ENCODE results near the gene CYP2F1. TPM values are rescaled to one million over a fixed set of nuclear protein-coding genes. Genes with fewer than 3 reads are reported as not detected.
"Not testable (repeated sequence)": the region's sequence is repeated elsewhere in the genome, so short reads cannot be mapped to it uniquely, and the experiment has no call there.

Gene CYP2F1
- total and polyA plus RNA-seq, 10 of the 15 experiments (the other 5 are each of a cell fraction or from before 2014, with no cell fraction given) = not detected

GRCh38 chr19:41116261-41116660 lies 2.0 kb downstream of the CYP2F1 start (continued):
- no peak for TF ChIP-seq ZBTB40 (IDR thresholded peaks at IDR 0.05; ENCODE audit: borderline replicate concordance)
- TF ChIP-seq ZBED1 (IDR thresholded peaks at IDR 0.05; ENCODE audit: borderline replicate concordance) = no peak
- no peak for TF ChIP-seq STAT3 (IDR thresholded peaks at IDR 0.05; ENCODE audit: low read depth, low read length)
- TF ChIP-seq TAF1 (IDR thresholded peaks at IDR 0.05; ENCODE audit: borderline replicate concordance, low read depth, low read length) = no peak
- TF ChIP-seq ZBTB11 (CRISPR knock-in tag; IDR thresholded peaks at IDR 0.05) = no peak
- TF ChIP-seq GABPA (IDR thresholded peaks at IDR 0.05; ENCODE audit: low read depth) = no peak

GRCh38 chr19:41120929-41121911 lies 7.0 kb downstream of the CYP2F1 start:
- BruUV-seq (replicated peaks); H3K4me1 ChIP-seq (ENCODE audit: control insufficient read depth, insufficient read depth, low read length); H3K27me3 ChIP-seq (replicated peaks in 1 of 2; ENCODE audit: control insufficient read depth in 2 of 2, insufficient read depth in 2 of 2, low read length in 1 of 2); H3K4me2 ChIP-seq (ENCODE audit: control insufficient read depth, insufficient read depth); CTCF ChIA-PET; H3K9ac ChIP-seq (ENCODE audit: control insufficient read depth, insufficient read depth, low read length); DNase-seq (ENCODE audit: low read depth, low spot score); H2AFZ ChIP-seq (ENCODE audit: control insufficient read depth, low read depth, low read length); FAIRE-seq; H3K36me3 ChIP-seq (ENCODE audit: control insufficient read depth in 2 of 2, insufficient read depth in 2 of 2, low read length in 1 of 2); SMC1A ChIA-PET (ENCODE audit: uncharacterized antibody, unreplicated experiment); H3K79me2 ChIP-seq (ENCODE audit: control insufficient read depth, insufficient read depth, low read length); H4K20me1 ChIP-seq (ENCODE audit: control insufficient read depth, insufficient read depth); H3K4me3 ChIP-seq; ATAC-seq; RAD21 ChIA-PET (ENCODE audit: unreplicated experiment); H3K27ac ChIP-seq (ENCODE audit: control insufficient read depth, insufficient read depth); in situ Hi-C loops (cut with MboI); POLR2A ChIA-PET; intact Hi-C loops (cut with micrococcal nuclease; ENCODE audit: unreplicated experiment); H3K9me3 ChIP-seq (replicated peaks; ENCODE audit: control insufficient read depth, insufficient read depth, low read length): not testable (repeated sequence)
- WGBS (ENCODE audit: insufficient coverage, insufficient replicate concordance, low lambda C conversion rate, missing lambda C conversion rate) = 36% methylated on average over 31 of the region's 41 CpGs

GRCh38 chr19:41122846-41123245 lies 8.6 kb downstream of the CYP2F1 start:
- in situ Hi-C loops (cut with MboI); FAIRE-seq: not testable (repeated sequence)
- CTCF ChIA-PET = interaction anchor here (0.6 kb wide), 1 partner anchor 111 kb away, joined by 3 read pairs; no protein-coding TSS in a partner anchor

More at GRCh38 chr19:41122846-41123245, 8.6 kb downstream of the CYP2F1 start:
- POLR2A ChIA-PET; H2AFZ ChIP-seq (ENCODE audit: control insufficient read depth, low read depth, low read length); ATAC-seq; intact Hi-C loops (cut with micrococcal nuclease; ENCODE audit: unreplicated experiment); H3K4me1 ChIP-seq (ENCODE audit: control insufficient read depth, insufficient read depth, low read length); H3K79me2 ChIP-seq (ENCODE audit: control insufficient read depth, insufficient read depth, low read length); H3K4me2 ChIP-seq (ENCODE audit: control insufficient read depth, insufficient read depth); H3K4me3 ChIP-seq; H3K9ac ChIP-seq (ENCODE audit: control insufficient read depth, insufficient read depth, low read length); BruUV-seq (replicated peaks); DNase-seq (ENCODE audit: low read depth, low spot score); H3K27ac ChIP-seq (ENCODE audit: control insufficient read depth, insufficient read depth); H3K36me3 ChIP-seq (ENCODE audit: control insufficient read depth in 2 of 2, insufficient read depth in 2 of 2, low read length in 1 of 2); H3K9me3 ChIP-seq (replicated peaks; ENCODE audit: control insufficient read depth, insufficient read depth, low read length); H4K20me1 ChIP-seq (ENCODE audit: control insufficient read depth, insufficient read depth); H3K27me3 ChIP-seq (replicated peaks in 1 of 2; ENCODE audit: control insufficient read depth in 2 of 2, insufficient read depth in 2 of 2, low read length in 1 of 2): not testable (repeated sequence)
- WGBS (ENCODE audit: insufficient coverage, insufficient replicate concordance, low lambda C conversion rate, missing lambda C conversion rate) = 47% methylated on average over 12 of the region's 13 CpGs
- ChIA-PET SMC1A (ENCODE audit: uncharacterized antibody, unreplicated experiment) (interaction anchor here (0.7 kb wide), 1 partner anchor 138 kb away, joined by 3 read pairs; no protein-coding TSS in a partner anchor), RAD21 (ENCODE audit: unreplicated experiment) (interaction anchor here (0.7 kb wide), 1 partner anchor 21 kb away, joined by 3 read pairs; no protein-coding TSS in a partner anchor)
